Keratinocyte (primary cell): ENCODE results near the gene PRODH.
"Not testable (repeated sequence)": the region's sequence is repeated elsewhere in the genome, so short reads cannot be mapped to it uniquely, and the experiment has no call there.

Source experiments
- EZH2 ChIP-seq: IDR thresholded peaks from one replicate; pipeline ENCODE4 v1.6.1; 2012; ENCODE audit warnings: inconsistent platforms, mild to moderate bottlenecking, low read length, moderate library complexity
- TF ChIP-seq, protein P1 (sequence below), 3 experiments: IDR thresholded peaks in 1 of 3; conservative IDR thresholded peaks in 1 of 3; optimal IDR thresholded peaks in 1 of 3; 2 replicates in 2 of 3; 3 replicates in 1 of 3; pipeline versions ENCODE3 to v1.5.1; 2011; ENCODE audit warnings: low read length in 3 of 3, mild to moderate bottlenecking in 3 of 3, moderate library complexity in 2 of 3, control low read depth in 1 of 3, inconsistent platforms in 1 of 3; ENCODE audit not compliant: insufficient read depth in 2 of 3; ENCODE audit errors: extremely low read depth in 1 of 3

DNA sequence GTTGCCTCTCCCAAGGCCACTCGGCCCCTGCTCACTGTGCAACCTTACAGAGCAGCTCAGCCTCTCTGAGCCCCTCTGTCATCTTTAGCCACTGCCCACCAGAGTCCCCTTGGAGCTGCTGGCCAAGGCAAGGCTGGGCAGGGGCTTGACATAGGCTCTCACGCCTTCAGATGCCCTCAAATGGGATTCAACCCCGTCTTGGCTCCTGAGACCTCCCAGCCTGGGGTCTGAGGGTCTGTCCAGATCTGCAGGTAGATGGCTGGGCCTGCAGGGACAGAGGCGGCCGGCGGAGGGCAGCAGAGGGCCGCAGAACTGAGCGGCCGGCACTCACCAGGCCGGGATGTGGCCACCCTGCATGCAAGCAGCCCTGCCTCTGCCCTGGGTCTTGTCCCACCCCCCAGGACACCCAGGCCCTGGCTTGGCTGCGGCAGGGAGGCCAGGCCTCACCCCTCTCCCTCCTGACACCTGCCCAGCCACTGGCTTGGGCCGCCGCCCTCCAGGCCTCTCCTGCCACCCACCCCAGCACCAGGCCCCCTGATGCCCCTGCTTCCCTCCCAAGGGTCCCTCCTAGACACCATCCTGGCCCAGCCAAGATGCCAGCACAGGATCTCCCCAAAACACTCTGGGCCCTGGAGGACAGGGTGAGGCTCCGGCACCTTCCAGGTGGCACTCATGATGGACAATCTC lies 18.4 kb upstream of the PRODH start:
- TF ChIP-seq, protein P1, sequence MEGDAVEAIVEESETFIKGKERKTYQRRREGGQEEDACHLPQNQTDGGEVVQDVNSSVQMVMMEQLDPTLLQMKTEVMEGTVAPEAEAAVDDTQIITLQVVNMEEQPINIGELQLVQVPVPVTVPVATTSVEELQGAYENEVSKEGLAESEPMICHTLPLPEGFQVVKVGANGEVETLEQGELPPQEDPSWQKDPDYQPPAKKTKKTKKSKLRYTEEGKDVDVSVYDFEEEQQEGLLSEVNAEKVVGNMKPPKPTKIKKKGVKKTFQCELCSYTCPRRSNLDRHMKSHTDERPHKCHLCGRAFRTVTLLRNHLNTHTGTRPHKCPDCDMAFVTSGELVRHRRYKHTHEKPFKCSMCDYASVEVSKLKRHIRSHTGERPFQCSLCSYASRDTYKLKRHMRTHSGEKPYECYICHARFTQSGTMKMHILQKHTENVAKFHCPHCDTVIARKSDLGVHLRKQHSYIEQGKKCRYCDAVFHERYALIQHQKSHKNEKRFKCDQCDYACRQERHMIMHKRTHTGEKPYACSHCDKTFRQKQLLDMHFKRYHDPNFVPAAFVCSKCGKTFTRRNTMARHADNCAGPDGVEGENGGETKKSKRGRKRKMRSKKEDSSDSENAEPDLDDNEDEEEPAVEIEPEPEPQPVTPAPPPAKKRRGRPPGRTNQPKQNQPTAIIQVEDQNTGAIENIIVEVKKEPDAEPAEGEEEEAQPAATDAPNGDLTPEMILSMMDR (optimal IDR thresholded peaks at IDR 0.05 in 1 of 3, IDR thresholded peaks at IDR 0.05 in 1 of 3, conservative IDR thresholded peaks at IDR 0.05 in 1 of 3; ENCODE audit: extremely low read depth in 1 of 3, insufficient read depth in 2 of 3, low read length in 3 of 3): peak; percentile 55 to 90 (median 60)
- not testable (repeated sequence) for TF ChIP-seq EZH2
